ENCODE data around the gene HAUS2.

HAUS2 gene

DNA sequence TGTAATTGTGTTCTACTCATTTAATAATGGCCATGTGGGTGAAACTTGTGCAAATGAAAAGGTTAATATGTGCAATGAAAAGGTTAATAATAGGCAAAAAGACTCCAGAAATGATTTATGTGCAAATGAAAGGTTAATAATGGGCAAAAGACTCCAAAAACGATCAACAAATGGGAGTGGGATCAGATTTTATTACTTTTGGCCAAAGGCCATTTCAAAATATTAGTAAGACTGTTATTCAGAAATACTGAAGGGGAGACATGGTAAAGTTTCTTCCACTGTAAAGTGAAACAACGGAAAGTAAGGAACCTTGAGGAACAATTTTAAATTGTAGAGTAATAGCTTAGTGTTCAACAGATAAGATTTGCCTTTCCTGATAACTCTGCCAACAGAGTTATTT is 67.5 kb downstream of the HAUS2 start:
- TF ChIP-seq, protein P1, sequence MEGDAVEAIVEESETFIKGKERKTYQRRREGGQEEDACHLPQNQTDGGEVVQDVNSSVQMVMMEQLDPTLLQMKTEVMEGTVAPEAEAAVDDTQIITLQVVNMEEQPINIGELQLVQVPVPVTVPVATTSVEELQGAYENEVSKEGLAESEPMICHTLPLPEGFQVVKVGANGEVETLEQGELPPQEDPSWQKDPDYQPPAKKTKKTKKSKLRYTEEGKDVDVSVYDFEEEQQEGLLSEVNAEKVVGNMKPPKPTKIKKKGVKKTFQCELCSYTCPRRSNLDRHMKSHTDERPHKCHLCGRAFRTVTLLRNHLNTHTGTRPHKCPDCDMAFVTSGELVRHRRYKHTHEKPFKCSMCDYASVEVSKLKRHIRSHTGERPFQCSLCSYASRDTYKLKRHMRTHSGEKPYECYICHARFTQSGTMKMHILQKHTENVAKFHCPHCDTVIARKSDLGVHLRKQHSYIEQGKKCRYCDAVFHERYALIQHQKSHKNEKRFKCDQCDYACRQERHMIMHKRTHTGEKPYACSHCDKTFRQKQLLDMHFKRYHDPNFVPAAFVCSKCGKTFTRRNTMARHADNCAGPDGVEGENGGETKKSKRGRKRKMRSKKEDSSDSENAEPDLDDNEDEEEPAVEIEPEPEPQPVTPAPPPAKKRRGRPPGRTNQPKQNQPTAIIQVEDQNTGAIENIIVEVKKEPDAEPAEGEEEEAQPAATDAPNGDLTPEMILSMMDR (IDR thresholded peaks at IDR 0.05): no peak
- no peak for TF ChIP-seq ZFX (IDR thresholded peaks at IDR 0.05; ENCODE audit: borderline replicate concordance)
- H3K27ac ChIP-seq: no peak overlapping the region
